GM23338 (cell line): ENCODE results near the gene ACOX3. TPM values are rescaled to one million over a fixed set of nuclear protein-coding genes. Genes with fewer than 3 reads are reported as not detected.

Experiments used
- ATAC-seq: fragments of 200-7000 bp; cut with Tn5 transposase; 3 replicates; pipeline ENCODE4 v1.9.1; 2020
- DNase-seq: peaks from one replicate; pipeline ENCODE4 v3.0.0-alpha.2; 2015; ENCODE audit warnings: low spot score
- H2AFZ ChIP-seq: fragments of 200-600 bp; sonication (generic); 2 replicates; pipeline ENCODE4 v1.8.0; 2016; ENCODE audit warnings: antibody characterized with exemption, mild to moderate bottlenecking, moderate library complexity
- H3F3A ChIP-seq: fragments of 200-600 bp; sonication (generic); replicated peaks from 2 replicates; pipeline ENCODE4 v1.8.0; 2017; ENCODE audit warnings: antibody characterized with exemption, mixed run types, low read depth
- H3K27ac ChIP-seq: fragments of 200-600 bp; sonication (generic); 2 replicates; pipeline ENCODE4 v1.6.1; 2016; ENCODE audit warnings: low read depth
- H3K27me3 ChIP-seq: fragments of 200-600 bp; sonication (generic); 2 replicates; pipeline ENCODE4 v1.8.0; 2016; ENCODE audit warnings: mild to moderate bottlenecking, mixed run types, moderate library complexity; ENCODE audit not compliant: insufficient read depth
- H3K36me3 ChIP-seq: fragments of 200-600 bp; sonication (generic); 2 replicates; pipeline ENCODE4 v1.8.0; 2016; ENCODE audit warnings: mild to moderate bottlenecking; ENCODE audit not compliant: insufficient read depth
- H3K4me1 ChIP-seq: fragments of 200-600 bp; sonication (generic); 2 replicates; pipeline ENCODE4 v1.8.0; 2016; ENCODE audit warnings: mild to moderate bottlenecking, moderate library complexity; ENCODE audit not compliant: insufficient read depth
- H3K4me2 ChIP-seq: fragments of 200-600 bp; sonication (generic); 2 replicates; pipeline ENCODE4 v1.7.1; 2017; ENCODE audit warnings: mixed run types
- H3K4me3 ChIP-seq: fragments of 200-600 bp; sonication (generic); 2 replicates; pipeline ENCODE4 v1.6.1; 2016; ENCODE audit warnings: mixed run types
- H3K79me2 ChIP-seq: fragments of 200-600 bp; sonication (generic); replicated peaks from 2 replicates; pipeline ENCODE4 v1.8.0; 2017; ENCODE audit warnings: mild to moderate bottlenecking; ENCODE audit not compliant: insufficient read depth
- H3K9me2 ChIP-seq: fragments of 200-600 bp; sonication (generic); 2 replicates; pipeline ENCODE4 v1.8.0; 2017; ENCODE audit not compliant: insufficient read depth
- H4K20me1 ChIP-seq: fragments of 200-600 bp; sonication (generic); replicated peaks from 2 replicates; pipeline ENCODE4 v1.8.0; 2017; ENCODE audit warnings: mild to moderate bottlenecking; ENCODE audit not compliant: insufficient read depth
- H3K27ac Mint-ChIP-seq: 2 replicates; pipeline ENCODE4 v1.8.0; 2020; ENCODE audit warnings: inconsistent platforms, mild to moderate bottlenecking, moderate library complexity, mixed read lengths
- H3K27me3 Mint-ChIP-seq: 3 replicates; pipeline ENCODE4 v1.8.0; 2022; ENCODE audit warnings: low read depth, mild to moderate bottlenecking, moderate library complexity, mixed read lengths, inconsistent platforms; ENCODE audit not compliant: insufficient read depth, poor library complexity
- H3K36me3 Mint-ChIP-seq: 3 replicates; pipeline ENCODE4 v1.8.0; 2021; ENCODE audit warnings: low read depth, mild to moderate bottlenecking, inconsistent platforms, moderate library complexity, mixed read lengths
- H3K4me1 Mint-ChIP-seq: 3 replicates; pipeline ENCODE4 v1.8.0; 2020; ENCODE audit warnings: mild to moderate bottlenecking, inconsistent platforms, mixed read lengths
- H3K4me3 Mint-ChIP-seq: 3 replicates; pipeline ENCODE4 v1.8.0; 2021; ENCODE audit warnings: moderate library complexity, mild to moderate bottlenecking, inconsistent platforms, mixed read lengths
- H3K9me3 Mint-ChIP-seq: 3 replicates; pipeline ENCODE4 v1.8.0; 2020; ENCODE audit warnings: moderate library complexity, mild to moderate bottlenecking, inconsistent platforms, mixed read lengths
- CREB1 ChIP-seq: fragments of 250-450 bp; sonication (Bioruptor Pico); IDR thresholded peaks from 2 replicates; pipeline ENCODE4 v1.5.0; 2020; ENCODE audit warnings: low read depth, mild to moderate bottlenecking, moderate library complexity
- CTCF ChIP-seq, 2 experiments: fragments of 200-600 bp in 1 of 2; sonication (generic) in 1 of 2; conservative IDR thresholded peaks; 2 replicates each; pipeline versions ENCODE4 v1.5.1 to v1.6.1; 2016 to 2017; ENCODE audit warnings: antibody characterized with exemption in 2 of 2, low read depth in 2 of 2, mild to moderate bottlenecking in 2 of 2, moderate library complexity in 1 of 2
- ETS1 ChIP-seq: IDR thresholded peaks from 2 replicates; pipeline ENCODE4 v1.6.1; 2016; ENCODE audit warnings: antibody characterized with exemption
- EZH2 ChIP-seq: fragments of 200-600 bp; sonication (generic); IDR thresholded peaks from one replicate; pipeline ENCODE4 v1.8.0; 2017; ENCODE audit warnings: antibody characterized with exemption, mild to moderate bottlenecking, low read depth; ENCODE audit not compliant: unreplicated experiment
- EZH2phosphoT487 ChIP-seq: fragments of 200-600 bp; sonication (generic); IDR thresholded peaks from one replicate; pipeline ENCODE4 v1.8.1; 2018; ENCODE audit warnings: antibody characterized with exemption; ENCODE audit not compliant: unreplicated experiment
- JUNB ChIP-seq: IDR thresholded peaks from one replicate; pipeline ENCODE4 v1.6.1; 2016; ENCODE audit warnings: antibody characterized with exemption; ENCODE audit not compliant: unreplicated experiment
- REST ChIP-seq: IDR thresholded peaks from one replicate; pipeline ENCODE4 v1.6.1; 2018; ENCODE audit warnings: antibody characterized with exemption; ENCODE audit not compliant: unreplicated experiment
- STAT1 ChIP-seq: IDR thresholded peaks from one replicate; pipeline ENCODE4 v1.6.1; 2016; ENCODE audit warnings: antibody characterized with exemption; ENCODE audit not compliant: unreplicated experiment
- ZNF114 ChIP-seq: fragments of 250-450 bp; sonication (Bioruptor Pico); IDR thresholded peaks from 2 replicates; pipeline ENCODE4 v1.5.0; 2020; ENCODE audit warnings: mild to moderate bottlenecking, moderate library complexity
- ZNF331 ChIP-seq: fragments of 250-450 bp; sonication (Bioruptor Pico); IDR thresholded peaks from 2 replicates; pipeline ENCODE4 v1.5.0; 2020; ENCODE audit warnings: low read depth, mild to moderate bottlenecking, moderate library complexity
- polyA plus RNA-seq: library from polyadenylated mRNA; unstranded; fragments of >200 nt; fragmentation: Nextera tagmentation; extraction: Ambion mirVana; gene quantifications from 2 replicates; pipeline ENCODE4 v1.2.1, GENCODE V29; 2016
- total RNA-seq: library from RNA; depleted of rRNA; stranded (reverse); fragments of >200 nt; shearing (Covaris generic); gene quantifications from 2 replicates; pipeline ENCODE4 v1.2.3, GENCODE V29; 2014

The ACOX3 gene
- total and polyA plus RNA-seq, 2 experiments from 2014 or later, result 6.4 to 17.2 TPM

GRCh38 chr4:8387615-8388527 is 52.7 kb downstream of the ACOX3 start (continued):
- TF ChIP-seq CTCF (conservative IDR thresholded peaks at IDR 0.05; ENCODE audit: low read depth in 2 of 2) (no peak), EZH2 (no peak), ZNF331 (CRISPR knock-in tag) (no peak)

- no peak for ATAC-seq
- Mint-ChIP-seq H3K36me3 (no peaks in the 10 kb centered on the region), H3K27me3 (peaks cover 12% of the 10 kb centered on the region), H3K9me3 (no peaks in the 10 kb centered on the region; the same call in 2 of the 3 replicates), H3K4me1 (peaks cover 6% of the 10 kb centered on the region), H3K4me3 (no peak overlapping the region), H3K27ac (no peak overlapping the region)
- Histone ChIP-seq H3K27me3 (no peaks in the 10 kb centered on the region), H2AFZ (no peak overlapping the region), H3K79me2 (no peaks in the 10 kb centered on the region), H3K27ac (no peak overlapping the region), H3K4me3 (no peak overlapping the region), H3K4me1 (no peaks in the 10 kb centered on the region), H3K36me3 (no peaks in the 10 kb centered on the region), H3F3A (no peaks in the 10 kb centered on the region), H3K4me2 (no peak overlapping the region), H3K9me2 (no peaks in the 10 kb centered on the region), H4K20me1 (no peaks in the 10 kb centered on the region)
- DNase-seq, result no peak
- TF ChIP-seq ETS1 (no peak), CTCF (conservative IDR thresholded peaks at IDR 0.05; ENCODE audit: low read depth in 2 of 2) (no peak), EZH2phosphoT487 (no peak), EZH2 (no peak), STAT1 (no peak), ZNF114 (no peak), REST (no peak), CREB1 (CRISPR knock-in tag) (no peak), JUNB (no peak)
Measured at GRCh38 chr4:8387194-8387593, 53.3 kb downstream of the ACOX3 start.
